ENCODE data around the gene ARHGAP28. TPM values are rescaled to one million over a fixed set of nuclear protein-coding genes. Genes with fewer than 3 reads are reported as not detected.

ARHGAP28 gene
- total and polyA plus RNA-seq, 4 experiments from 2014 or later = not detected

DNA sequence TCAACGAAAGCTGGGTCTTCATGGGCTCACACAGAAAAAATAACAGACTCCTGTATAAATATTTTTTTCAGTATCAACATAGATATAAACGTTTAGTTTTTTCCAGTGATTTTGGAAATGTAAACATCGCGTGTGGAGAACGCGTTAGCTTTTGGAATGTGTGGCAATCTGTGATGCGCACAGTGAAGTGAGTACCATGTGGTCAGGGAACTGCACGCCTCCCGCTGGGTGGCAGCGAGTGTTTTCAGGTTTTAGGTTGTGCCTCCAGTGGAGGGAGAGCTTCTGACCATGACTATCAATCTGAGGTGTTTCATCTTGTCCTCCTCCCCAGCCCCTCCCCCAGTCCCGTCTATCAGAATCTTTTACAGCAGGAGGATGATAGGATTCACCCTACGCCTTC is 127.8 kb downstream of the ARHGAP28 start:
- ChIA-PET CTCF (ENCODE audit: partially characterized antibody) (no interaction called here), POLR2A (ENCODE audit: partially characterized antibody) (no interaction called here)
- no peak overlapping the region for H3K4me3 ChIP-seq (ENCODE audit: low read length in 2 of 2)
- Mint-ChIP-seq H3K27ac (no peak overlapping the region), H3K4me1 (no peaks in the 10 kb centered on the region), H3K36me3 (no peaks in the 10 kb centered on the region), H3K27me3 (no peaks in the 10 kb centered on the region), H3K4me3 (no peak overlapping the region), H3K9me3 (peaks cover 0 to 16% (median 4%) of the 10 kb centered on the region in 8 donors)
- DNase-seq = no peak
- no peaks in the 10 kb centered on the region for H3K27me3 ChIP-seq (ENCODE audit: insufficient read depth, low read length)
- H3K9me3 ChIP-seq (ENCODE audit: control insufficient read depth in 1 of 2, low read length in 2 of 2) = no peaks in the 10 kb centered on the region
- no peaks in the 10 kb centered on the region for H3K36me3 ChIP-seq (ENCODE audit: insufficient read depth, low read length)
- H3K4me1 ChIP-seq (ENCODE audit: insufficient read depth, low read length) = no peaks in the 10 kb centered on the region
- H3K27ac ChIP-seq (ENCODE audit: low read depth, low read length) = no peak overlapping the region
- intact Hi-C loops (cut with micrococcal nuclease) = no loop called here

DNA sequence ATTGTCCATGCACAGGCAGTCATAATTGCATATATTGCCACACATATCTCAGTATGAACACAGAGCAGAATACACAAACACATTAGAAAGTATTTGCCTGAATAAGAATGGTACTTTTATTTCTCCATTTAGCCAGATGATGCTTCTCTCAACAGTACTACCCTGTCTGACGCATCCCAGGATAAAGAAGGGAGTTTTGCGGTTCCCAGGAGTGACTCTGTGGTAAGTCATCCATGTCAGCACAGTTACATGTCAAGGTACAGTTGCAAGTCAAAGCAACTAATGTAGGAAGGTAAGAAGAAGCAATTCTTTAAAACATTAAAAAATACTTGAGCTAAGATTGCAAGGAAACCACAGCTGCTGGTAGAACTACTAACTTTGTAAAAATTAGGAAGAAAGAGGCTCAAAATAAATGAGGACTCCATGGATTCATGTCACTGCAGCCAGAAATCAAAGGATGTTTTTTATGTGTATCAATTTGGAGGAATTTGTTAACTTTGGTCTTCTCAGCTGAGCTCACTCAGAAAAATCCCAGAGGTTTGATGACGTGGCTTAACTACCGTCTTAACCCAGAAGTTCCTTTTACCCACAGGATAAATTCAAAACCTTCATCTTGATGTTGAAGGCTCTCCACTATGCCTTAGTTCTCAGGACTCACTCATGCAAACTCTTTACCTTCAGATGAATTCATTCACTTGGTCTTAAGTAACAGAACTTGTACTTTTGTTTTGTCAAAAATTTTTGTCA is 130.3 kb downstream of the ARHGAP28 start:
- Mint-ChIP-seq H3K9me3 (peaks cover 0 to 11% (median under 1%) of the 10 kb centered on the region in 8 donors), H3K4me1 (no peaks in the 10 kb centered on the region), H3K27me3 (no peaks in the 10 kb centered on the region), H3K36me3 (no peaks in the 10 kb centered on the region), H3K27ac (no peak overlapping the region), H3K4me3 (no peak overlapping the region)
- H3K4me1 ChIP-seq (ENCODE audit: insufficient read depth, low read length) = no peaks in the 10 kb centered on the region
- ChIA-PET POLR2A (ENCODE audit: partially characterized antibody) (no interaction called here), CTCF (ENCODE audit: partially characterized antibody) (no interaction called here)
- no peaks in the 10 kb centered on the region for H3K27me3 ChIP-seq (ENCODE audit: insufficient read depth, low read length)
- H3K4me3 ChIP-seq (ENCODE audit: low read length in 2 of 2) = no peak overlapping the region
- H3K36me3 ChIP-seq (ENCODE audit: insufficient read depth, low read length) = no peaks in the 10 kb centered on the region
- H3K27ac ChIP-seq (ENCODE audit: low read depth, low read length) = no peak overlapping the region
- no peaks in the 10 kb centered on the region for H3K9me3 ChIP-seq (ENCODE audit: control insufficient read depth in 1 of 2, low read length in 2 of 2)
- intact Hi-C loops (cut with micrococcal nuclease) = no loop called here
- no peak for DNase-seq

DNA sequence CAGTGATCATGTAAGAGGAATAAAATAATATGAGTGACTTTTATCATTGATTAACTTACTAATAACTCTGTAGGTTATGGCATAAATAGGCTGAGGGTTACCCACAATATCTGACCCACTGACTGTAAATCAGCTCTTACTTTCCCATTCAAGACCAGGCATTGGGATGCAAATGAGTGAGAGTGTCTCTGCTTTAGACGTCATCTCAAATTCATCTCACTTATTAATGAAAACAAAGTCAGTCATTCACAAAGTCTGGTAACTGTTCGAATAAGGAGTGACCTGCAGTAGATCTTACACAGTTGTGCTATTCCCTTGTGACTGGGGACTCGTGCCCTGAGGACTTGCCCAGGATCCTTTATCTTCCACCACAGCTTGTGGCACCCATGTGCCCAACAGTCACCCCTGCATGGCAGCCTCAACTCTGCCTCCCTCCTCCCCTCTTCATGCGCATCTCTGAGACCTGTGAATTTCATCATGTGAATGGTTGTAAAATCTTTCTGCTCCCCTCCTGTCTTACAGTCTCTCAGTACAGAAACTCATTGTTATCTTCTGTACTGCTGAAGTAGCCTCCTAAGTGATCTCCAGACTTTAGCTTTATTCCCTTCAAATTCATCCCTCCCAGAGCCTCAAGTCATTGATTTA is 131.4 kb downstream of the ARHGAP28 start:
- no peaks in the 10 kb centered on the region for H3K36me3 ChIP-seq (ENCODE audit: insufficient read depth, low read length)
- H3K27ac Mint-ChIP-seq = no peak overlapping the region
- ChIA-PET CTCF (ENCODE audit: partially characterized antibody) (no interaction called here), POLR2A (ENCODE audit: partially characterized antibody) (no interaction called here)
- H3K36me3 Mint-ChIP-seq = no peaks in the 10 kb centered on the region
- intact Hi-C loops (cut with micrococcal nuclease) = no loop called here
- no peak overlapping the region for H3K27ac ChIP-seq (ENCODE audit: low read depth, low read length)
- H3K4me1 ChIP-seq (ENCODE audit: insufficient read depth, low read length) = no peaks in the 10 kb centered on the region
- H3K4me3 Mint-ChIP-seq = no peak overlapping the region
- peaks cover 0 to 11% (median 1%) of the 10 kb centered on the region in 8 donors for H3K9me3 Mint-ChIP-seq
- no peaks in the 10 kb centered on the region for H3K4me1 Mint-ChIP-seq
- no peaks in the 10 kb centered on the region for H3K27me3 ChIP-seq (ENCODE audit: insufficient read depth, low read length)
- H3K27me3 Mint-ChIP-seq = no peaks in the 10 kb centered on the region
- H3K9me3 ChIP-seq (ENCODE audit: control insufficient read depth in 1 of 2, low read length in 2 of 2) = no peaks in the 10 kb centered on the region
- no peak for DNase-seq
- no peak overlapping the region for H3K4me3 ChIP-seq (ENCODE audit: low read length in 2 of 2)

DNA sequence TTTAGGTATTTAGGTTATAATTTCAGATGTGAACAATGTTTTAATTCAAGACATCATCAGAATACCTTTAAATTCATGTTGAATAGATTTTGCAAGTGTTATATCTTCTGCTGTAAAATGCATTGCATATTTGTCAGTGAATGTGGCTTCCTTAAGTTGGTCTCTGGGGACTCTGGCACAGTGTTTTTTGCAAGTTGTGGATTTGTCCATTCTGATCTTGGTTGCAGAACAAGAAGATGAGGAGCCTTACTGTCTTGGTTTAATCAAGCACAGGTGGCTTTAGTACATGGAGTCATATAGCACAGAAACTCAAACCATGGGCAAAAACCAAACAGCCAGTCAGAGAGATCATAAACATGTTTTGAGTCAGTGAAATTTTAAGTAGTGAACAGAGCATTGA is 135.7 kb downstream of the ARHGAP28 start:
- no peak overlapping the region for H3K27ac Mint-ChIP-seq
- peaks cover 0 to 6% (median 0%) of the 10 kb centered on the region in 8 donors for H3K9me3 Mint-ChIP-seq
- no peaks in the 10 kb centered on the region for H3K4me1 Mint-ChIP-seq
- no peaks in the 10 kb centered on the region for H3K27me3 ChIP-seq (ENCODE audit: insufficient read depth, low read length)
- no peak overlapping the region for H3K4me3 ChIP-seq (ENCODE audit: low read length in 2 of 2)
- H3K9me3 ChIP-seq (ENCODE audit: control insufficient read depth in 1 of 2, low read length in 2 of 2) = no peaks in the 10 kb centered on the region
- H3K36me3 Mint-ChIP-seq = no peaks in the 10 kb centered on the region
- DNase-seq = no peak
- H3K36me3 ChIP-seq (ENCODE audit: insufficient read depth, low read length) = no peaks in the 10 kb centered on the region
- no peaks in the 10 kb centered on the region for H3K4me1 ChIP-seq (ENCODE audit: insufficient read depth, low read length)
- ChIA-PET POLR2A (ENCODE audit: partially characterized antibody) (no interaction called here), CTCF (ENCODE audit: partially characterized antibody) (no interaction called here)
- intact Hi-C loops (cut with micrococcal nuclease) = no loop called here
- no peaks in the 10 kb centered on the region for H3K27me3 Mint-ChIP-seq
- H3K4me3 Mint-ChIP-seq = no peak overlapping the region
- H3K27ac ChIP-seq (ENCODE audit: low read depth, low read length) = no peak overlapping the region

DNA sequence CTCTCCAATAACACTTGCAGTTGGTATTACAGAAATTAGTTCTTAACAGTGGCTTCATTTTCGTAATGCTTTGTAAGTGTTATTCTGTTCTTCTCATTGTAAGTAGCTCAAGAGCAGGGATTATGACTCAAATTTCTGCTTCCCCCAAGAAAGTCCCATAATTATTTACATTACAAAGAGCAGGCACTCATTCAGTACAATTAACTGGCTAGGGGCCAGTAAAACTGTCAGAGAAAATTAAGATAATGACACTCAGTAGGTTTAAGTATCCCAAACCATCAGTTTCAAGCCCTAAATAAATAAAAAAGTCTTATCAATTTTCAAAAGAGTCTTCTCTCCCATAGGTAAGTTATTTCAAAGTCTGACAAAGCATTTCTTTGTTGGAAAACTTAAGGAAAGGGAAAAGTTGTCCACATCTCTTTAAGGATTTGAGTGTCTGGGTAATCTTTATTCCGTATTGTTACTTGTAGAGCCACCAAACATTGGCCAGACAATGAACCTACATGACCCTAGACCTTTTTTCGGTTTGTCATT is 137.1 kb downstream of the ARHGAP28 start:
- no peaks in the 10 kb centered on the region for H3K27me3 ChIP-seq (ENCODE audit: insufficient read depth, low read length)
- H3K36me3 Mint-ChIP-seq = no peaks in the 10 kb centered on the region
- H3K9me3 Mint-ChIP-seq = peaks cover 0 to 2% (median 0%) of the 10 kb centered on the region in 8 donors
- H3K4me3 ChIP-seq (ENCODE audit: low read length in 2 of 2) = no peak overlapping the region
- POLR2A ChIA-PET (ENCODE audit: partially characterized antibody) = no interaction called here
- H3K27ac Mint-ChIP-seq = no peak overlapping the region
- intact Hi-C loops (cut with micrococcal nuclease) = no loop called here
- H3K27me3 Mint-ChIP-seq = no peaks in the 10 kb centered on the region
- H3K36me3 ChIP-seq (ENCODE audit: insufficient read depth, low read length) = no peaks in the 10 kb centered on the region
- H3K4me1 ChIP-seq (ENCODE audit: insufficient read depth, low read length) = no peaks in the 10 kb centered on the region
- DNase-seq = no peak
- no peaks in the 10 kb centered on the region for H3K9me3 ChIP-seq (ENCODE audit: control insufficient read depth in 1 of 2, low read length in 2 of 2)
- H3K27ac ChIP-seq (ENCODE audit: low read depth, low read length) = no peak overlapping the region
- CTCF ChIA-PET (ENCODE audit: partially characterized antibody) = no interaction called here
- no peaks in the 10 kb centered on the region for H3K4me1 Mint-ChIP-seq
- no peak overlapping the region for H3K4me3 Mint-ChIP-seq

DNA sequence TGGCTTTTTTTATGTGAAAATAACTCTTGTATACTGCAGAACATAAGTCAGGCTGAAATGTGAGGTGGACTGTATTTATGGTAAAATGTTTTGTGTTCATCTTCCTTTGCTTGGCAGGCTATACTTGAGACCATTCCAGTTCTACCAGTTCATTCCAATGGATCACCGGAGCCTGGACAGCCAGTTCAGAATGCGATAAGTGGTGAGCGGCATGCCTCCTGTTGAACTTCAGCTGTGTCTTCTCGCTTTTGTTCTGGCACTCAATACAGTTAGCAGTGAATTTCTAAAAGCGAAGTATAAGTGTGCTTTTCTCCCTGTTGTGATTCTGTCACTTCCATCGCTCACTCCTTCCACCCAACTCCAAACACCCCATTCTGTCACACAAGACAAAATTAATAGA is 138.5 kb downstream of the ARHGAP28 start:
- no peaks in the 10 kb centered on the region for H3K36me3 ChIP-seq (ENCODE audit: insufficient read depth, low read length)
- POLR2A ChIA-PET (ENCODE audit: partially characterized antibody) = no interaction called here

DNA sequence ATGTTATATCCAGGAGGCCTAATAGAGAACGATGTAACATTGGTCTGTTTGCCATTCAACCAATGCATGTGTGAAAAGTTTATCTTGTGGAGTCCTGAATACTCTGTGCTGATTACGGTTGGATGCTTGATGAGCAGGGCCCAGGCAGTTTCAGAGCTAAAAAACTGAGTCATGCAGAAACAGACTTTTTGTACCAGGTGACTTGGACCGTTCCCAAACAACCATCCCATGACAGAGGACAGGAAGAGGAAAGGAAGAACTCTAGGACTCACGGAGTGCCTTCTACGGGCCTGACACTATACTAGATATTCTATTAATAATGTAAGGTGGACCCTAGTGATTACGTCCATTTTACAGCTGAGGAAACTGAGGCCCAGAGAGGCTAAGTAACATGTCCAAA is 142.1 kb downstream of the ARHGAP28 start:
- CTCF ChIA-PET (ENCODE audit: partially characterized antibody) = no interaction called here
- Histone ChIP-seq H3K27me3 (ENCODE audit: insufficient read depth, low read length) (no peaks in the 10 kb centered on the region), H3K4me3 (ENCODE audit: low read length in 2 of 2) (no peak overlapping the region), H3K9me3 (ENCODE audit: control insufficient read depth in 1 of 2, low read length in 2 of 2) (no peaks in the 10 kb centered on the region), H3K36me3 (ENCODE audit: insufficient read depth, low read length) (no peaks in the 10 kb centered on the region), H3K27ac (ENCODE audit: low read depth, low read length) (no peak overlapping the region), H3K4me1 (ENCODE audit: insufficient read depth, low read length) (no peaks in the 10 kb centered on the region)
- Mint-ChIP-seq H3K4me3 (no peak overlapping the region), H3K9me3 (peaks cover 0 to 5% (median 0%) of the 10 kb centered on the region in 8 donors), H3K4me1 (no peaks in the 10 kb centered on the region), H3K36me3 (no peaks in the 10 kb centered on the region), H3K27ac (no peak overlapping the region), H3K27me3 (no peaks in the 10 kb centered on the region)
- no peak for DNase-seq
- intact Hi-C loops (cut with micrococcal nuclease) = no loop called here
- POLR2A ChIA-PET (ENCODE audit: partially characterized antibody) = no interaction called here

More for the DNA sequence above, 138.5 kb downstream of the ARHGAP28 start:
- Histone ChIP-seq H3K27ac (ENCODE audit: low read depth, low read length) (no peak overlapping the region), H3K4me1 (ENCODE audit: insufficient read depth, low read length) (no peaks in the 10 kb centered on the region), H3K27me3 (ENCODE audit: insufficient read depth, low read length) (no peaks in the 10 kb centered on the region), H3K9me3 (ENCODE audit: control insufficient read depth in 1 of 2, low read length in 2 of 2) (no peaks in the 10 kb centered on the region), H3K4me3 (ENCODE audit: low read length in 2 of 2) (no peak overlapping the region)
- Mint-ChIP-seq H3K9me3 (peaks cover 0 to 4% (median 0%) of the 10 kb centered on the region in 8 donors), H3K27me3 (no peaks in the 10 kb centered on the region), H3K4me1 (no peaks in the 10 kb centered on the region), H3K27ac (no peak overlapping the region), H3K36me3 (no peaks in the 10 kb centered on the region), H3K4me3 (no peak overlapping the region)
- DNase-seq = no peak
- intact Hi-C loops (cut with micrococcal nuclease) = no loop called here
- CTCF ChIA-PET (ENCODE audit: partially characterized antibody) = no interaction called here
